Muscle layer of duodenum (tissue), 2 donors: ENCODE measurements around the gene KCNIP1.
A peak's percentile ranks its signal among the peaks of the same experiment; 100 is the strongest.

Experiments
- H3K27ac ChIP-seq: one replicate; pipeline ENCODE4 v1.7.0; 2013; ENCODE audit warnings: mild to moderate bottlenecking, low read length
- H3K27me3 ChIP-seq: one replicate; pipeline ENCODE4 v1.7.0; 2013; ENCODE audit warnings: low read depth, mild to moderate bottlenecking, control low read depth, low read length
- H3K36me3 ChIP-seq, 2 donors: one replicate each; pipeline ENCODE4 v1.7.0; 2013; ENCODE audit warnings: low read length in 2 of 2, control low read depth in 1 of 2, mild to moderate bottlenecking in 1 of 2; ENCODE audit not compliant: insufficient read depth in 2 of 2, control insufficient read depth in 1 of 2
- H3K4me1 ChIP-seq, 2 donors: one replicate each; pipeline ENCODE4 v1.7.0; 2013; ENCODE audit warnings: low read length in 2 of 2, mild to moderate bottlenecking in 2 of 2, control low read depth in 1 of 2, moderate library complexity in 1 of 2; ENCODE audit not compliant: insufficient read depth in 2 of 2, control insufficient read depth in 1 of 2
- H3K4me3 ChIP-seq, 2 donors: one replicate each; pipeline ENCODE4 v1.7.0; 2013; ENCODE audit warnings: low read length in 2 of 2, low read depth in 1 of 2, mild to moderate bottlenecking in 1 of 2
- H3K9me3 ChIP-seq, 2 donors: one replicate each; pipeline ENCODE4 v1.7.0; 2013; ENCODE audit warnings: low read length in 2 of 2, control low read depth in 1 of 2, mild to moderate bottlenecking in 1 of 2; ENCODE audit not compliant: control insufficient read depth in 1 of 2
- donor health status: healthy.

KCNIP1 gene

DNA sequence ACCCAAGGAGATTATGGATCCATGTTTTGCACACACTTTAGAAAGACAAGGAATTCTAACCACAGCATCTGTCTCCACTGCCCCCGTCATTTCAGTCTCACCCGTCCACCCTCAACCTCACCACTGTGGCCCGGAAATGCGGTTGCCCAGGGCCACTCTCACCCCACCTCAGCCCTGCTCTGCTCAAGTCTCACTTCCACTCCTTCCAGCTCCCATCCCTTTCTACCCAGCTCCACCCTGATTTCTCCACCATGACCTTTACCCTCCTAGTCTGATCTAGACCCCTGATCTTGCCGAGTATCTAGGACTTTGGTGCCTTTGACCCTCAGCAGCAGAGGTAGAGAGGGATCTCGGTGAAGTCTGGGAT, 7.2 kb upstream of the KCNIP1 start:
- Histone ChIP-seq H3K4me1 (peaks cover 0 to 8% of the 10 kb centered on the region in 2 donors), H3K27ac (no peak overlapping the region), H3K27me3 (no peaks in the 10 kb centered on the region), H3K36me3 (no peaks in the 10 kb centered on the region), H3K9me3 (no peaks in the 10 kb centered on the region), H3K4me3 (no peak overlapping the region)

DNA sequence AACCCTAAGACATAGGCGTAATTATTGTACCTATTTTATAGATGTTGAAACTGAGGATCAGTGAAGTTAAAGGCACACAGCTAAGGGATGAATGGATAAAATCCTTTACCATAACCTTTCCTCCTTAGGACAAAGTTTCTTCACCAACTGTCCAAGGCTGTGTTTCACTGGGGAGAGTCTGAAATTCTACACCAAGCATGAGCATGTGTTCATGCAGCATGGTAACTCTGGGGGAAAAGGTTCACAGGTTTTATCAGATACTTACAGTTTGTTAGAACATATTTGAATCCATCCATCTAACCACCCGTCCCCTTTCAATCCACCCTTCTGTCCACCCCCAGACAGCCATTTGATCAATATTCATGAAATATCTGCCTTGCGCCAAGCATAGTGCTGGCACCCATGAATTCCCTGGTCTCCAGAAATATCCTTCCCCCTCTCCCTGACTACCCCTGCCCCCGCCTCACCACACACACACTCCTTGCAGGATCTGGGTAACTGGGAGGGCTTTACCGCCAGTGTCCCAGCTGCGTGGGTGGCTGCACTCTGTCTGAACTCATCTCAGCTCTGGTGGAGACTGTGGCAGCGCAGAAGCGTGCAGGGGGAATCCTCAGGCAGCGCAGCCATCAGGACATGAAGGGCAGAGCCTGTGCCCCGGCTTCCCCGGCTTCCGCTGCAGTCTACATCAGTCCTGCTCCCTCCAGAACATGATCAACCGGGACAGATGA, 6.3 kb upstream of the KCNIP1 start:
- Histone ChIP-seq H3K27me3 (peaks cover 1% of the 10 kb centered on the region), H3K4me3 (no peak overlapping the region), H3K4me1 (no peaks in the 10 kb centered on the region), H3K27ac (no peak overlapping the region), H3K36me3 (no peaks in the 10 kb centered on the region), H3K9me3 (no peaks in the 10 kb centered on the region)

GRCh38 chr5:170498811-170499351, 4.9 kb upstream of the KCNIP1 start:
- Histone ChIP-seq H3K36me3 (no peaks in the 10 kb centered on the region), H3K4me1 (no peaks in the 10 kb centered on the region), H3K27me3 (peaks cover 6% of the 10 kb centered on the region), H3K9me3 (no peaks in the 10 kb centered on the region), H3K4me3 (no peak overlapping the region), H3K27ac (no peak overlapping the region)

DNA sequence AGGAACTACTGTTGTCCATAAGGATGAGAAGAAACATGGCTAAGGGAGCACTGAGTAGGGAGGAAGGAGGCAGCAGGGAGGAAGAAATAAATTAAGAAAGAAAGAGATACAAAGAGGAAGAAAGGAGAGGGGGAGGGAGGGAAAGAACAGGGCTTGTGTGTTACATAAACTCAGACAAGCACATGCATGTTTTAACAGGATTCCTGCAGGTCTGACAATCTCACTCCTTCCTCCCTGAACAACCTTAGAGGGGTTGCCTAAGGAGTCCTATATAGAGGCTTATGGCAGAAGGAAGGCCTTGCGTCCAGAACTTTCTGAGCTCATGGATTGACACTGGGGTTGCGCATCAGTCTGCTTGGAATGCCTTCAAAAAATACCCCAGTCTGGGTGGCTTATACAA, 4.2 kb upstream of the KCNIP1 start:
- no peaks in the 10 kb centered on the region for H3K4me1 ChIP-seq
- no peak overlapping the region for H3K4me3 ChIP-seq
- H3K27me3 ChIP-seq, result peaks cover 8% of the 10 kb centered on the region
- no peak overlapping the region for H3K27ac ChIP-seq
- no peaks in the 10 kb centered on the region for H3K9me3 ChIP-seq
- no peaks in the 10 kb centered on the region for H3K36me3 ChIP-seq

- H3K4me3 ChIP-seq, result no peak overlapping the region
- H3K36me3 ChIP-seq, result no peaks in the 10 kb centered on the region
- H3K4me1 ChIP-seq, result no peaks in the 10 kb centered on the region
- no peak overlapping the region for H3K27ac ChIP-seq
- peaks cover 12% of the 10 kb centered on the region for H3K27me3 ChIP-seq
- no peaks in the 10 kb centered on the region for H3K9me3 ChIP-seq
Measured at GRCh38 chr5:170501361-170501760, 2.5 kb upstream of the KCNIP1 start.

GRCh38 chr5:170501931-170502330, 1.9 kb upstream of the KCNIP1 start:
- no peaks in the 10 kb centered on the region for H3K9me3 ChIP-seq

GRCh38 chr5:170504616-170505266, 921 bp downstream of the KCNIP1 start:
- peak overlapping the region in 1 of 2 donors; percentile 57 for H3K4me3 ChIP-seq
- H3K4me1 ChIP-seq, result no peaks in the 10 kb centered on the region
- no peaks in the 10 kb centered on the region for H3K36me3 ChIP-seq
- H3K9me3 ChIP-seq, result no peaks in the 10 kb centered on the region
- H3K27ac ChIP-seq, result no peak overlapping the region
- peaks cover 12% of the 10 kb centered on the region for H3K27me3 ChIP-seq

More at GRCh38 chr5:170501931-170502330, 1.9 kb upstream of the KCNIP1 start:
- Histone ChIP-seq H3K4me1 (no peaks in the 10 kb centered on the region), H3K4me3 (no peak overlapping the region), H3K27me3 (peaks cover 12% of the 10 kb centered on the region), H3K36me3 (no peaks in the 10 kb centered on the region), H3K27ac (no peak overlapping the region)

- Histone ChIP-seq H3K27me3 (peaks cover 6% of the 10 kb centered on the region), H3K4me1 (no peaks in the 10 kb centered on the region), H3K4me3 (no peak overlapping the region), H3K36me3 (no peaks in the 10 kb centered on the region), H3K9me3 (no peaks in the 10 kb centered on the region), H3K27ac (no peak overlapping the region)
Measured at GRCh38 chr5:170508036-170508435, 4.2 kb downstream of the KCNIP1 start.

GRCh38 chr5:170508660-170509347, 5.0 kb downstream of the KCNIP1 start:
- H3K9me3 ChIP-seq, result no peaks in the 10 kb centered on the region
- H3K27ac ChIP-seq, result no peak overlapping the region
- no peaks in the 10 kb centered on the region for H3K4me1 ChIP-seq
- peaks cover 6% of the 10 kb centered on the region for H3K27me3 ChIP-seq
- H3K36me3 ChIP-seq, result no peaks in the 10 kb centered on the region
- no peak overlapping the region for H3K4me3 ChIP-seq

- H3K4me3 ChIP-seq, result no peak overlapping the region
- H3K4me1 ChIP-seq, result no peaks in the 10 kb centered on the region
- H3K27ac ChIP-seq, result no peak overlapping the region
- peaks cover 6% of the 10 kb centered on the region for H3K27me3 ChIP-seq
- H3K9me3 ChIP-seq, result no peaks in the 10 kb centered on the region
- no peaks in the 10 kb centered on the region for H3K36me3 ChIP-seq
Measured at GRCh38 chr5:170509348-170509660, 5.5 kb downstream of the KCNIP1 start.

GRCh38 chr5:170510126-170510525, 6.3 kb downstream of the KCNIP1 start:
- Histone ChIP-seq H3K9me3 (no peaks in the 10 kb centered on the region), H3K27me3 (no peaks in the 10 kb centered on the region), H3K4me3 (no peak overlapping the region), H3K4me1 (no peaks in the 10 kb centered on the region), H3K27ac (no peak overlapping the region), H3K36me3 (no peaks in the 10 kb centered on the region)
